ENCODE measurements around the gene HTRA3. TPM values are rescaled to one million over a fixed set of nuclear protein-coding genes. Genes with fewer than 3 reads are reported as not detected.

HTRA3 gene
- total RNA-seq, 4 donors from 2014 or later, result 4.0 to 18.2 (median 11.4) TPM

DNA sequence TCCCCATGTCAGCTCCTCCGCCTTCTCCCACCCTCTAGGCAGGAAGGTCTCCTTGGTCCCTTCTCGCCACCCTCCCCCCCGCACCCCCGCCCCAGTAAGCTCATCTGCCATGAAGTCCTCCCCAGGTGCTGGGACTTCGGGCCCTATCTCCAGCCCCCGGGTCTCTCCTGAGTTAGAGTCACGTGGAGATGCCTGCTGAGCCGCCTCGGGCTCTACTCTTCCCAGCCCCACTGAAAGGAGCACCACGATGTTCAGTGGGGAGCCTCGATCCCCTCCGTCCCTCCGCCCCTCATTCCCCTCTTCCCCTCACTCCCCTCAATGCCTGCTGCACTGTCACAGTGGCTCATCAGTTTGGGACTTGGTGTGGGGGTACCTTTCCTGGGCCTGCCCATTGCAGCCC is 3.9 kb downstream of the HTRA3 start:
- no peak for DNase-seq (ENCODE audit: low spot score in 2 of 2)
- intact Hi-C loops (cut with DNase I; ENCODE audit: low total_unique reads), result no loop called here
- WGBS, 2 donors, result 80 to 90% methylated on average over 13 of the region's 13 CpGs
- TF ChIP-seq POLR2A (IDR thresholded peaks at IDR 0.05), result no peak
- TF ChIP-seq, protein P1, sequence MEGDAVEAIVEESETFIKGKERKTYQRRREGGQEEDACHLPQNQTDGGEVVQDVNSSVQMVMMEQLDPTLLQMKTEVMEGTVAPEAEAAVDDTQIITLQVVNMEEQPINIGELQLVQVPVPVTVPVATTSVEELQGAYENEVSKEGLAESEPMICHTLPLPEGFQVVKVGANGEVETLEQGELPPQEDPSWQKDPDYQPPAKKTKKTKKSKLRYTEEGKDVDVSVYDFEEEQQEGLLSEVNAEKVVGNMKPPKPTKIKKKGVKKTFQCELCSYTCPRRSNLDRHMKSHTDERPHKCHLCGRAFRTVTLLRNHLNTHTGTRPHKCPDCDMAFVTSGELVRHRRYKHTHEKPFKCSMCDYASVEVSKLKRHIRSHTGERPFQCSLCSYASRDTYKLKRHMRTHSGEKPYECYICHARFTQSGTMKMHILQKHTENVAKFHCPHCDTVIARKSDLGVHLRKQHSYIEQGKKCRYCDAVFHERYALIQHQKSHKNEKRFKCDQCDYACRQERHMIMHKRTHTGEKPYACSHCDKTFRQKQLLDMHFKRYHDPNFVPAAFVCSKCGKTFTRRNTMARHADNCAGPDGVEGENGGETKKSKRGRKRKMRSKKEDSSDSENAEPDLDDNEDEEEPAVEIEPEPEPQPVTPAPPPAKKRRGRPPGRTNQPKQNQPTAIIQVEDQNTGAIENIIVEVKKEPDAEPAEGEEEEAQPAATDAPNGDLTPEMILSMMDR (IDR thresholded peaks at IDR 0.05), result no peak
- no peak overlapping the region for H3K4me3 ChIP-seq (ENCODE audit: low read depth, poor library complexity, severe bottlenecking)

DNA sequence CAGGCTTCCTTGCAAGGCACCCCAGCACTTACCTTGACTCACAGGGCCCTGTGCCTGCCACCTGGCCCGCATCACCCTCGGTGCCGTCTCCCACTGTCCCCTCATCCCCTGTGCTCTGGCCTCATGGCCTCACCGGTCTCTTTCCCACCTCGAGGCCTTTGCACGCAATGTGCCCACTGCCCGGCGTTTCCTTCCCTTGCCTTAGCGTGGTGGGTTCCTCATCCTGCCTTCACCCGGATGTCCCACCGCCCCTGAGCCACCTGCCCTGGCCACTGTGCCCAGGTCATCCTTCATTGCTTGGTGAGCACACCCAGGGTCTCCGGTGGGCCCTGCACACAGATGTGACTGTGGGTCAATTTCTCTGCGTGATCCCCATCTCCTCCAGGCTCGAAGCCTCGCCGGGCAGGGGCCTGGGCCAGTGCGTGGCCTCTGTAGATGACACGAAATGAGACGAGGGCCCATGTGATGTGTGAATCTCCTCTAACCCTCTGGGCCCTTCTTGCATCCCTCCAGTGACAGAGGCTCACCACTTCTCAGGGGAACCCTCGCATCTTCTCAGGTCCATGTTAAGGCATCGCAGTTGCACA is 4.6 kb downstream of the HTRA3 start:
- DNase-seq (ENCODE audit: low spot score in 2 of 2), result no peak
- no peak overlapping the region for H3K4me3 ChIP-seq (ENCODE audit: low read depth, poor library complexity, severe bottlenecking)
- TF ChIP-seq POLR2A (IDR thresholded peaks at IDR 0.05), result no peak
- TF ChIP-seq, protein P1 (IDR thresholded peaks at IDR 0.05), result no peak
- 88 to 91% methylated on average over 21 of the region's 21 CpGs for WGBS, 2 donors
- intact Hi-C loops (cut with DNase I; ENCODE audit: low total_unique reads), result no loop called here

DNA sequence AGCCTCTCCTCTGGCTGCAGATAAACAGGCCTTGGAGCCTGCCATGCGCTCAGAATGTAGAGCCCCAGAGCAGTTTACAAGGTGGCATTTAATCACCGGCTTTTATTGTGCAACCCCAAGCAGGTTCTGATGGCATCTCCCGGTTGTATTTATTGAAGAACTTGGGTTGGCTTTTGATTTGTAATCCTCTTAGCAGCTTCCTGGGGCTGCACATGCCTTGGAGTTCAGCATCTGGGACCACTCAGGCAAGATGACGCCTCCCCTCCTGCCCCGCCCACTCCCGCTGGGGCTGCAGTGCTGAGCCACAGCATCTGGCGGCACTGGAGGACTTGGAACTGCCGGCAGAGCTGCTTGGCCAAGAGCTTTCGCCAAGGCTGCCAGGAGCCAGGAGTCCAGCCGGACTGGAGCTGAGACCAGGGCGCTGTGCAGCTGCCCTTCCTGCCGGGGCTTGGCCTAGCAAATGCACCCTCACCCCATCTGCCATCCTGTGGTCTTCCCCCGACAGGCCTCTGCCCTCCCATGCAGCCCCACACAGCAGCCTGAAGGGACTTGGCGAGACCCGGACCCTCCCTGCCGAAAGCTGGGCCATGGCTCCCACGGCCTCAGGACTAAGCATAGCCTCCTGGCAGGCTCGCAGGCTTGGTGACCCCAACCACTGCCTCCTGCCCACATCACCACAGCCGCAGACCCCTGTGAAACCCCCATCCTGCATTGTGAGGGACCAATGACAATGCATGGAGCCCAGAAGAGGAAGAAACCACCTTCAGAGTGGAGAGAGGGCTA is 5.4 kb downstream of the HTRA3 start:
- TF ChIP-seq, protein P1 (IDR thresholded peaks at IDR 0.05), result no peak
- no peak for TF ChIP-seq POLR2A (IDR thresholded peaks at IDR 0.05)
- 51 to 53% methylated on average over 18 to 19 of the region's 19 CpGs for WGBS, 2 donors
- peak; percentile 75 to 97 for DNase-seq (ENCODE audit: low spot score in 2 of 2)
- no peak overlapping the region for H3K4me3 ChIP-seq (ENCODE audit: low read depth, poor library complexity, severe bottlenecking)
- intact Hi-C loops (cut with DNase I; ENCODE audit: low total_unique reads), result no loop called here

DNA sequence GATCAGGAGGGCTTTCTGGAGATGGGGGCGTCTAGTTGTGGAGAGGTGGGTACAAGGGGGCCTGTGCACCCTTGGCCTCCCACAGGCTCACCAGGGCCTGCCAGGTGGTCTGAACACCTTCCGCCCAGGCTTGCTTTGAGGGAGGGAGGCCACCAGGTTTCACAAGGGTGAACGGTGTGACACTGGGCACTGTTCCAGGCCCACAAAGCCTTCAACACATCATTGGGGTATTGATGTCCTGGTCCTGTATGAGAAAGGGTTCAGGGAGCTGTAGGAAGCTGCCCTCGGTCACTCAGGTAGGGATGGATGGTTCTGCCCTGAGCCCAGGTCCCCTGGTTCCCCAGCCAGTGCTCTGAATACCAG is 6.0 kb downstream of the HTRA3 start:
- no peak overlapping the region for H3K4me3 ChIP-seq (ENCODE audit: low read depth, poor library complexity, severe bottlenecking)
- DNase-seq (ENCODE audit: low spot score in 2 of 2), result no peak
- TF ChIP-seq POLR2A (IDR thresholded peaks at IDR 0.05), result no peak
- TF ChIP-seq, protein P1 (IDR thresholded peaks at IDR 0.05), result no peak
- WGBS, 2 donors, result 71 to 73% methylated on average over 4 of the region's 4 CpGs
- intact Hi-C loops (cut with DNase I; ENCODE audit: low total_unique reads), result no loop called here

DNA sequence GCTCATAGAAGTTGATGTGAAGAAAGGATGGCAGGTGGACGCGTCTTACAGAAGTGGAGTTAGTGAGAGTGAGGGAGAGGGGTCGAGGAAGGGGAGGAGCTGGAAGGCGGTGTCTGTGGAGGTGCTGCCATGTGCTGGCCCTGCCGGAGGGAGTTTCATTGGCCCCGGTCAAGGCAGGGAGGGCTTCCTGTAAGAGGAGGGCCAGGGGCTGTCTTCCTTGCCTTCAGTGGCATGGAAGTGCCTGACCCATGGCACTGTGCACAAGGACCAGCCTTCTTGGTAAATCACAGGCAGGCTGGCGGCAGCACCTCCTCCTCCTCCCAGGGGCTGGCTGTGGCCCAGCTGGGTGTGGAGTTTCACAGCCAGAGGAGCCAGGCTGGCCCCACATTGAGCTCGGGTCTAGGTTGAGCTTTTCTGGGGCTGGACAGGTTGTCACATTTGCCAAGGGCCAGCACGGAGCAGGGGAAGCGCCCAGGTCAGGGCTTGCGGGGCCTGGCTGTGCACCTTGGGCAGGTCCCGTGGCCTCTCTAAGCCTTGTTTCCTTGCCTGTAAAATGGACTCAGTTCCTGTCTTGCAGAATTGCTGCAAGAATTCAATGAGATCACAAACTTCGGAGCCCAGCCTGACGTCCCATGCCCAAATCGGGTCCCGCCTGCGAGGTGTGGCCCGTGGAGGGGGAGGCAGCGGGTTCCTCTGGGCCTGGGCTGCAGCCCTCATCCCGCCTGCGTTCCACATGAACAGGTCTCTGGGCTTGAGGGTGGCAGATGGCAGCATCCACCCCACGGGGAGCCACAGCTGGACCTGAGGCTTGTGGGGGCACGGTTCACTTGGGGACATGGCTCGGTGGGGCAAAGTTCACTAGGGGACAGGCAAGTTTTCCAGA is 7.0 kb downstream of the HTRA3 start:
- H3K4me3 ChIP-seq (ENCODE audit: low read depth, poor library complexity, severe bottlenecking), result no peak overlapping the region
- DNase-seq (ENCODE audit: low spot score in 2 of 2), result no peak
- 39 to 63% methylated on average over 14 to 23 of the region's 24 CpGs for WGBS, 2 donors
- intact Hi-C loops (cut with DNase I; ENCODE audit: low total_unique reads), result no loop called here
- TF ChIP-seq POLR2A (IDR thresholded peaks at IDR 0.05), result no peak
- TF ChIP-seq, protein P1 (IDR thresholded peaks at IDR 0.05), result no peak

Data from lower leg skin (tissue), 4 donors.